ENCODE measurements around the gene RLN3. TPM values are rescaled to one million over a fixed set of nuclear protein-coding genes. Genes with fewer than 3 reads are reported as not detected.

The RLN3 gene
- total and polyA plus RNA-seq, 9 of the 15 experiments (the other 6 are each of a cell fraction or from before 2014, with no cell fraction given): 0.31 to 1.2 (median 0.71) TPM; not detected in 6

DNA sequence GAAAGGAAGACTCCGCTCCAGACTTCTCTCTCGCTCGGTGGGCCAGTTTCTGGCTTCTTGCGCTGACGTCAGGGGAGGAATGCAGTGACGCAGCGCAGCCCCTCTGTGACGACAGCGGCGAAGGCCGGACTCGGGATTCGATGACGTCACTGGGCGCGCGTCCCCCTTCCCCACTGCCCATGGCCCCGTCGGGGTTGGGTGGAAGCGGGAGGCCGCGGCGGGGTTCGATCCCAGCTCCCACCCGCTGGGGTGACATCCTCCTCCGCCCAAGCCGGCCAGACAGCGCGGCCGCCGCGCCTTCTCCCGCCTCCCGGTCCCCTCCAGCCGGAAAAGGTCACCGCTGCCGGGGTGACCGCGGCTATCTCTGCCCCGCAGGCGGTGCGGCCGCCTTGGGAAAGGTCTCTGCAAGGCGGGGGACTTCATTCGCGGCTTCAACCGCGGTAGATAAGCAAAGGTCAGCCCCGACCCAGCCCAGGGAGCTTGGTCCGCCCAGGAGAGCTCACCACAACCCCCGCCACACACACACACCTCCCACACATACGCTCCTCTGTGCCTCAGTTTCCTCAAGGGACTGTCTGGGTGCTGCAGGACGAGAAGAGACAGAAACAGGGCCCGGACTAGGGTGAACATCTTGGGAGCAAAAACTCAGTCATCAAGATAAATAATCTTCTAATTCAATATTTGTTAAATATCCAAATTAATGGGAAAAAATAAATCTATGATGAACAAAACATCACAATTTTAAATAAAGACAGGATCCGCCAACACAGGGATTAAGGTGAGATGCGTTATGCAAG, 21.0 kb upstream of the RLN3 start (continued):
- TF ChIP-seq BCOR (IDR thresholded peaks at IDR 0.05) (peak; percentile 99), NCOA1 (IDR thresholded peaks at IDR 0.05; ENCODE audit: low read depth) (peak; percentile 99), RBM39 (optimal IDR thresholded peaks at IDR 0.05; ENCODE audit: low read depth, low read length) (no peak), E2F4 (CRISPR knock-in tag; IDR thresholded peaks at IDR 0.05; ENCODE audit: low read depth) (no peak), FOXK1 (CRISPR knock-in tag; IDR thresholded peaks at IDR 0.05; ENCODE audit: borderline replicate concordance) (no peak), ZNF318 (IDR thresholded peaks at IDR 0.05; ENCODE audit: borderline replicate concordance in 1 of 2, low read depth in 1 of 2) (no peak), ZNF639 (CRISPR knock-in tag; conservative IDR thresholded peaks at IDR 0.05 in 1 of 2, IDR thresholded peaks at IDR 0.05 in 1 of 2) (peak in 1 of 2 experiments; percentile 92; a peak in 2 of 4 replicates), WHSC1 (IDR thresholded peaks at IDR 0.05; ENCODE audit: low read length) (no peak), ZFX (CRISPR knock-in tag; IDR thresholded peaks at IDR 0.05) (peak; percentile 87), ELF4 (CRISPR knock-in tag; IDR thresholded peaks at IDR 0.05) (0 out of 2 replicates have a peak, but pooled peaks have one; percentile 80)
- TF ChIP-seq, protein P1, sequence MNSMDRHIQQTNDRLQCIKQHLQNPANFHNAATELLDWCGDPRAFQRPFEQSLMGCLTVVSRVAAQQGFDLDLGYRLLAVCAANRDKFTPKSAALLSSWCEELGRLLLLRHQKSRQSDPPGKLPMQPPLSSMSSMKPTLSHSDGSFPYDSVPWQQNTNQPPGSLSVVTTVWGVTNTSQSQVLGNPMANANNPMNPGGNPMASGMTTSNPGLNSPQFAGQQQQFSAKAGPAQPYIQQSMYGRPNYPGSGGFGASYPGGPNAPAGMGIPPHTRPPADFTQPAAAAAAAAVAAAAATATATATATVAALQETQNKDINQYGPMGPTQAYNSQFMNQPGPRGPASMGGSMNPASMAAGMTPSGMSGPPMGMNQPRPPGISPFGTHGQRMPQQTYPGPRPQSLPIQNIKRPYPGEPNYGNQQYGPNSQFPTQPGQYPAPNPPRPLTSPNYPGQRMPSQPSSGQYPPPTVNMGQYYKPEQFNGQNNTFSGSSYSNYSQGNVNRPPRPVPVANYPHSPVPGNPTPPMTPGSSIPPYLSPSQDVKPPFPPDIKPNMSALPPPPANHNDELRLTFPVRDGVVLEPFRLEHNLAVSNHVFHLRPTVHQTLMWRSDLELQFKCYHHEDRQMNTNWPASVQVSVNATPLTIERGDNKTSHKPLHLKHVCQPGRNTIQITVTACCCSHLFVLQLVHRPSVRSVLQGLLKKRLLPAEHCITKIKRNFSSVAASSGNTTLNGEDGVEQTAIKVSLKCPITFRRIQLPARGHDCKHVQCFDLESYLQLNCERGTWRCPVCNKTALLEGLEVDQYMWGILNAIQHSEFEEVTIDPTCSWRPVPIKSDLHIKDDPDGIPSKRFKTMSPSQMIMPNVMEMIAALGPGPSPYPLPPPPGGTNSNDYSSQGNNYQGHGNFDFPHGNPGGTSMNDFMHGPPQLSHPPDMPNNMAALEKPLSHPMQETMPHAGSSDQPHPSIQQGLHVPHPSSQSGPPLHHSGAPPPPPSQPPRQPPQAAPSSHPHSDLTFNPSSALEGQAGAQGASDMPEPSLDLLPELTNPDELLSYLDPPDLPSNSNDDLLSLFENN (IDR thresholded peaks at IDR 0.05; ENCODE audit: low read depth in 2 of 2, low read length in 2 of 2): peak; percentile 15 to 98; a peak in 2 of 4 replicates

All from K562 (cell line).